ENCODE measurements around the gene TTLL11.
"Not testable (repeated sequence)": the region's sequence is repeated elsewhere in the genome, so short reads cannot be mapped to it uniquely, and the experiment has no call there.

TTLL11 gene

DNA sequence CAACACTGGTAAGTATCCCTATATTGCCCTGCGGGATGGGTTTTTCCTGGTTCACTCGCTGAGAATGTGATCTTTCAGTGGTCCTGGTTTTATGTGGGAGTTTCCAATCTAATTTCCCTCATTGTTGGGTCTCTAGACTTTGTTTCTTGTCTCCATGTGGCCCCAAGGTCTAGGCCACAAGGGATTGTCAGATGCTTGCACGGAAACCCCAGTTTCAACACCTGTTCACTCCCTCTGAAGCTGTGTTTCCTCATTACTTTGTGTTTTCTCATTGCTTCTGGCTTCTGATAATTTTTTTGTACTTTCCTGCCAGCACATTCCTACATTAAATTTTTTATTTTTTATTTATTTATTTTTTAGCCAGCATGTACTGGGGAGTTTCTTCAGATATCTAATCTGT is 191.5 kb downstream of the TTLL11 start:
- no peak for DNase-seq (ENCODE audit: low read depth)

- DNase-seq (ENCODE audit: low read depth) = no peak
Measured at GRCh38 chr9:121900163-121900562, 192.9 kb downstream of the TTLL11 start.

GRCh38 chr9:121898856-121899255 is 194.3 kb downstream of the TTLL11 start:
- DNase-seq (ENCODE audit: low read depth) = no peak

- no peak for DNase-seq (ENCODE audit: low read depth)
Measured at GRCh38 chr9:121897140-121897539, 196.0 kb downstream of the TTLL11 start.

- DNase-seq (ENCODE audit: low read depth) = no peak
Measured at GRCh38 chr9:121896545-121896943, 196.6 kb downstream of the TTLL11 start.

DNA sequence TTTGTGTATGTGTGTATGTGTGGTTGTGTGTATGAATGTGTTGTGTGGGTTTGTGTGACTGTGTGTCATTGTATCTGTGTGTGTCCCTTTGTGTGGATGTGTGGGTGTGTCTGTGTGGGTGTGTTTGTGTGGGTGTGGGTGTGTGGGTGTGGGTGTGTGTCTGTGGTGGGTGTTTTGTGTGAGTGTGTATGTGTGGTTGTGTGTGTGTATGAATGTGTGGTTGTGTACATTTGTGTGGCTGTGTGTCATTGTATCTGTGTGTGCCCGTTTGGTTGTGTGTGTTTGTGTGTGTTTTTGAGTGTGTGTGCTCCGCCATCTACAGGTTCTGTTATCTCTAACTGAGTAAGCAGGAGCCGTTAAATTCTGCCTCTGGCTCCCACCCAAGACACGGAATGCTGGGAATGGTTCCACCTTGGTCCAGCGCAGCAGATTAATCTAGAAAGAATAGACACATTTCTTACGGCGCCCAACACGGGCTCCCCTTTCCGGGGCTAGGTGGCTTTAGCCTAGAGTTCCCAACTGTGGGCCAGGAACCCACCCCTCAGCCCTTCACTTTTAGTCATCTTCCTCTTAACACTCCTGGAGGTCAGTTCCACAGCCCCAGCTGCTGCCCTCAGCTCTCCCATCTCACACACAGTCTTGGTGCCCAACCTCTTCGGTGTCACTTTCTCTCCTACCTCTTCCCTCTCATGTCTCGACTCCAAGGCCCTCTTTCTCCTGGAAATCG is 197.1 kb downstream of the TTLL11 start:
- DNase-seq (ENCODE audit: low read depth) = peak; percentile 52

DNA sequence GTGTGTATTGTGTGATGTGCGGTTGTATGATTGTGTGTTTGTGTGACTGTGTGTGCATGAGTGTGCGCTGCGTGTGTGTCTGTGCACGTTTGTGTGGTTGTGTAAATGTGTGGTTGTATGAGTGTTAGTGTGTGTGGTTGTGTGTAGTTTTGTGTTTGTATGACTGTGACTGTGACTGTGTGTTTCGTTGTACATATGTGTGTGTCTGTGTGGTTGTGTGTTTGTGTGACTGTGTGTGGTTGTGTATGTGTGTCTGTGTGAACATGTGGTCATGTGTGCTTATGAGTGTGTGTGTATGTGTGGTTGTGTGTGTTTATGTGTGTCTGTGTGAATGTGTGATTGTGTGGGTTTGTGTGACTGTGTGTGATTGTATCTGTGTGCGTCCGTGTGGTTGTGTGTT is 197.8 kb downstream of the TTLL11 start:
- DNase-seq (ENCODE audit: low read depth) = no peak

DNA sequence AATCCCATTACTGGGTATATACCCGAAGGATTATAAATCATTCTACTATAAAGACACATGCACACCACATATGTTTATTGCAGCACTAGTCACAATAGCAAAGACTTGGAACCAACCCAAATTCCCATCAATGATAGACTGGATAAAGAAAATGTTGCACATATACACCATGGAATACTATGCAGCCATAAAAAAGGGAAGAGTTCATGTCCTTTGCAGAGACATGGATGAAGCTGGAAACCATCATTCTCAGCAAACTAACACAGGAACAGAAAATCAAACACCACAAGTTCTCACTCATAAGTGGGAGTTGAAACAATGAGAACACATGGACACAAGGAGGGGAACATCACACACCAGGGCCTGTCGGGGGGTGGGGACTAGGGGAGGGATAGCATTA is 198.7 kb downstream of the TTLL11 start:
- DNase-seq (ENCODE audit: low read depth) = not testable (repeated sequence)

DNA sequence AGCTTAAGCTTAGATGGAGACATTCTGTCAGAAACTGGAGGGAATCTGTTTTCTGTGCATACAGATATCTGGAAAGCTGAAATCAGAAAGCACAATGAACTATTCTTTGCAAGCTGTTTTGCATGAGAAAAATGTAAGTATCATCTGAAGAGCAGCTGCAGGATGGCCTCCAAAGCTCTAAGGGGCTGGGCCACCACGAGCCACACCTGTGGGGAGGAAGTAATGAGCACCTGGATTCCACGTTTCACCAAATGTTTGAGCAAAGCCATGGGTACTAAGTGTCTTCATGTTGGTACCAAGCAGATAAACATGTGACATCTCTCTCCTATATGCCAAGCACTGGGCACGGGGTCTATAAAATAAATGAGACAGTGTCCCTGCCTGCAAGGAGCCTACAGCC is 199.3 kb downstream of the TTLL11 start:
- no peak for DNase-seq (ENCODE audit: low read depth)

DNA sequence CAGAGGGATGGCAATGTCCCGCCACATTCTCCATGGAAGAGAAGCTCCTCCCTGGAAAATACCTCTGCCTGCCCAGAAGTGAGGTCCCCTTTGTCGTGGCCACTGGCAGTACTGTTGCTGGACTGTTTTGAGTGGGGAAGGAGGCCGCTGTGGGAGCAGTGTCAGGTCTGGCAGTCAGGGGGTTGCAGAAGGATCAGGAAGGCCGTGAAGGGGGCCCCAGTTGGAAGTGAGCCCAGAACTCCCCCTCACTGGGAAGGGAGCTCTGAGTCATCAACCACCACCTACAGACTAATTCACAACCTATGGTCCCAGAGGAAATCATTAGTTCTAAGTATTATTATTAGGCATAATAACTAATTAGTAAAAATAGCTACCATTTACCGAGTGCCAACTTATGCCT is 200.4 kb downstream of the TTLL11 start:
- peak; percentile 23 for DNase-seq (ENCODE audit: low read depth)

DNA sequence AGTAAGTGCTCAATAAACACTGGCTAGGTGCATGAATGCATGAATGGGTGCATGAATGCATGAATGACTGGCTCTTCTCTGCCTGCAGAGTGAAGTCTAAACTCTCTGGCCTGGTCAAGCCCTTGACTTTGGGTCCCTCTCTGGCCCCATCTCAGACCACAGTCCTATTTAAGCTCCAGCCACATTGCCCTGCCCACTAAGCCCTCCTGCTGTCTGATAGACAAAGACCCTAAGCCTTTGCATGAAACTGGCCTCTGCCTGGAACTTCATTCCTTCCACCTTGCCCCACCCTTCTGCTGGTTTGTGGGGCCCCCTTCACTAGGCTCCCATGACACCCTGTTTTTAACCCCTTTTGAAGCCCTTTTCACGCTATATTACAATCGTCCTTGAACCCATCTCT is 202.4 kb downstream of the TTLL11 start:
- no peak for DNase-seq (ENCODE audit: low read depth)

DNA sequence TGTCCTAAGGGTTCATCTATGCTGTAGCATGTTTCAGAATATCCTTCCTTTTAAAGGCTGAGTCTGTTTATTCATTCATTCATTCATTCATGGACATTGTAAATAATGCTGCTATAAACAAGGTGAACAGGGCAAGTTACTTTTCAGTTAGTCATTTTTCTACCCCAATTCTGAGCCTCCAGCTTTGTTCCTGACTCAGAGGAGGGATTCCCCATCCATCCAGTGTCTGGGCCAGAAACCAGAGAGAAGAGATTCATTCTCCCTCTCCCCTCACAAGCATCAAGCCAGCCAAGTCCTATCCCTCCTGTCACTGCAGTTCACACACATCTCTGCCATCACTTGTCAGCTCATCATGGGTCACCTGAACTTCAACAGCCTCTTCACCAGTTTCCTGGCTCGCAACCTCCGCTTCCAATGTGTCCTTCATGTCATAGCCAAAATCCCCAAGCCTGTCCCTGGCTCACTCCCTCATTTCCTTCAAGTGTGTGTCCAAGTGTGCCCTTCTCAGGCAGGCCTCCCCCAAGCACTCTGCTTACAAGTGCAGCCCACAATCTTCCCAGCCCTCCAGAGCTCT is 203.0 kb downstream of the TTLL11 start:
- peak; percentile 84 for DNase-seq (ENCODE audit: low read depth)

DNA sequence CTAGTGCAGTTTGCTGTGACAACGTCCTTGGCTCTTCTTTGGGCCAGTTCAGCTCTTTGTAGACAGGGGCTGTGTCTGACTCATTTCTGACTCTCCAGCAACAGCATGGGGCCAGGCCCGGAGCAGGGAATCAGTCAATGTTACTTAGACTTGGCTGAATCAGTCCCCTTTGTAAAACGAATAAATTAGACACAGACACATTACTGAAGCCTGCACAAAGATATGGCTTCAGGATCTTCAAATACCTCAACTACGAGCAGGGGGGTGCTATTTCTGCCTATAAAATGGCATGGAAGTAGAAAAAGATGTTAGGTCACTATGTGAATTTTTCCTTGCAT is 204.7 kb downstream of the TTLL11 start:
- peak; percentile 91 for DNase-seq (ENCODE audit: low read depth)

GRCh38 chr9:121887553-121888437 is 205.3 kb downstream of the TTLL11 start:
- peak; percentile 81 for DNase-seq (ENCODE audit: low read depth)

DNA sequence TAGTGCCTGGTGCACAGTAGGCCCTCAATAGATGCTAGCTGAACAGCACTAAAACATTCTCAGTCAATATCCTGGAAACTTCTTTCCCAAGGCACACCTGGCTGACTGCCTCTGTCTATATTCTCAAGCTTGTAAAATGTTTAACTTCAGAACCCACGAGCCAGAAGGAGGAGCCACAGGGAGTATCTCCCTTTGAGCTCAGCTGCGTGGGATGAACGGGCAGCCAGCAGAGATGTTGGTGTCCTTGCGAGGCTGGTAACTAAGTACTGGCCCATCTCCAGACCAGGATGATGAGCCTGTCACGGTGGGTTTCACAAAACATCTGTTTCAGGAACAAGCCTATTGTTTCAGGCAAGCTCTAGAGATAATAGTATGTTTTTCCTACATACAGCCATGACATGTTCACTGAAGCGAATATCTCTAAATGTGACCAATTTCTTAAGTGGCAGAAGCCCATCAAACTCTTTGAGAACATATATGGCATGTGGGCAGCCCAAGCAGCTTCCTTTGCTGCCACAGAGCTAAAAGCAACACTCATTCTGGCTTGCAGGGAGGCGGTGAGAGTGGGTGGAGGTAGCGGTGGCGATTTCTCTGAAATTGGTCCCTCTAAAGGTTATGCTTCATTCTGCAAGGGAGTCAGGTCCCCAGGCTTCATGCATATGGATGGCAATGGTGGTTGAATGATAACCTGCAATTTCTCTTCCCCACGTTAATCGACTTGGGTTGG is 206.2 kb downstream of the TTLL11 start:
- DNase-seq (ENCODE audit: low read depth) = no peak

- peak; percentile 68 for DNase-seq (ENCODE audit: low read depth)
Measured at GRCh38 chr9:121885345-121885901, 207.7 kb downstream of the TTLL11 start.

DNA sequence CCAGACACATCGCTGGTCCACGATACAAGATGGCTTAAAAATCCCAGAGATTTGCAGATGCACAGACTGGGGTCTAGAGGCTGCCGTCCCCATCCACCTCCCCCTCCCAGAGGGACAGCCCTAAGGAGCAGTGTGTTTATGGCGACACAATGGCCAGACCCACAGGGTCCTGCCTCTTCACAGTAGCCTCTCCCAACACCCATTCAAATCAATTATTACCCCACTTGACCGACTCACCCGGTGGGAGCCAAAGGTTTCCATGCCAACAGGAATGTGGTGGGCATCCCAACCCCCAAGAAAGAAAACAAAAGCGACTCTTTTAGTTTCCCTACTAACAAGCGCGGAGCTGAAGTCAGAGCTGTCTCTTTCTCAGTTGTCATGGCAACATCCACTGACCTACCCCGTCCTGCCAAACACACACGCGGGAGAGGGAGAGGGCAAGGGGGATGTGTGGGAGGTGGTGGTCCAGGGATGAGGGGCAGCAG is 209.0 kb downstream of the TTLL11 start:
- no peak for DNase-seq (ENCODE audit: low read depth)

DNA sequence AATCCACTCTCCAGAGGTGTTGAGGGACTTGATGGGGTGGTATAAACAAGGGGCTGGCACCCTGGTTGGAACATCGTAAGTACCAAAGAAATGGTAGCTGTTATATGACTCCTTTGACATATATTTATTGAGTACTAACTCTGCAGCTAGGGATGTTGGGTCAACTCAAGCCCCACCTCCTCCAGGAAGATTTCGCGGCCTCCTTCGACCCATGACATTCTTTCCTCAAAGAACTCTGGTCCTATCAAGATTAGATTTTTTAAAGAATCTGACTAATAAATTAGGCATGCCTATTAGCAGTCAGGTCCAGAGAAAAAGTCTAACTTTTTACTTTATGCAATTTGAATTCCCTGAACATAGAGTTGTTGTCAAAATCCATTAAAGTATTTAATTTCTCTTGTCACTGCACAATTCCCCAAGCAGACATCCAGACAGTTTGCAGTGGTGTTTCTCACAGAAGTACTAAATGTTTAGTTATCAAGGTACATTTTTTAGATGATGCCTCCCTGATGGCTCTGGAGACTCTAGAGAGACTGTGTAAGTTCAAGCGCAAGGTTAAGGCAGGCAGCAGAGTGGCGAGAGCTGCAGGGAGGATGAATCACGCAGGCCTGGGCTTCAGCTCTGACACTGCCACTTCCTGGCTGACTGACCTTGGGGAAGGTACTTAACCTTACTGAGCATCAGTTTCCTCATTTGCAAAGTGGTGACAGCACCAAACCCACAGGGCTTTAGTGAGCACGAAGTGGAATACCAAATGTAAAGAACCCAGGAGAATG is 209.6 kb downstream of the TTLL11 start:
- peak; percentile 82 for DNase-seq (ENCODE audit: low read depth)

GRCh38 chr9:121881920-121882500 is 211.1 kb downstream of the TTLL11 start:
- no peak for DNase-seq (ENCODE audit: low read depth)

- DNase-seq (ENCODE audit: low read depth) = no peak
Measured at GRCh38 chr9:121880343-121880898, 212.7 kb downstream of the TTLL11 start.
